SH-SY5Y (cell line): Measurements from ENCODE around the gene G6PC1.

Experiments
- GATA2 ChIP-seq: IDR thresholded peaks from 2 replicates; pipeline ENCODE4 v1.6.1; 2011; ENCODE audit warnings: mild to moderate bottlenecking, low read depth, low read length
- GATA3 ChIP-seq: IDR thresholded peaks from 2 replicates; pipeline ENCODE4 v1.6.1; 2011; ENCODE audit warnings: low read depth, mild to moderate bottlenecking, low read length, moderate library complexity

The G6PC1 gene

DNA sequence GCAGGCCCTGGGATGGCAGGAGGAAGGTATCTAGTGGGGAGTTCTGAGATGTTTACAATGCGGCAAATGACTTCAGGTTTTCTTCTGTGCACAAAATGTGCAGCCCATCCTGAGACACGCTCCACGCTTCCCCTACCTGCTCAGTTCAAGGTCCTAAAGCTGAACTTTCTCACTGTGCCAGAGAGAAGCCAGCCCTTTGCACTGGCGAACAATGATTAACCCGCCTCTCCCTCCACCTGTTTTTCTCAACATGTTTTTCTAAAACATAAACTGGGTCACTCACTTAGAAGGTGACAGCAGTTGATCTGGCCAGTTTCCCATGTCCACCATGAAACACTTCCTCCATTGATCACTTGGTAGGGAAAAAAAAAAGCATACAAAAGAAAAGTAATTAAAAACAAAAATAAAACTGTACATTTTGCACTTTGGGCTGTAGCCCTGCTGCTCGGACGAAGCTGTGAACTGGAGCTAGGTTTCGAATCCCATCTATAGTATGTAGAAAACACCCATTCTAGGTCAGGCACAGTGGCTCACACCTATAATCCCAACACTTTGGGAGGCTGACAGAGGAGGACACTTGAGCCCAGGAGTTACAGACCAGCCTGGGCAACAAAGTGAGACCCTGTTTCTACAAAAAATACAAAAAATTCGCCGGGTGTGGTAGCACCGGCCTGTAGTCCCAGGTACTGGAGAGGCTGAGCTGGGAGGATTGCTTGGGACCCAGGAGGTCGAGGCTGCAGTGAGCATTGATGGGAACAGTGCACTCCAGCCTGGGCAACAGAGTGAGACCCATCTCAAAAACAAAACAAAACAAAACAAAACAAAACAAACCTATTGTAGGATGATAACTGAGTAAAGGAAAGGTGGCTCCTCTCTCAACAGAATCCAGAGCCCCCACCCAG, 6.1 kb upstream of the G6PC1 start:
- TF ChIP-seq GATA2, result no peak
- no peak for TF ChIP-seq GATA3

- TF ChIP-seq GATA3, result no peak
- TF ChIP-seq GATA2, result no peak
Observed at GRCh38 chr17:42895185-42895555, 5.4 kb upstream of the G6PC1 start.

DNA sequence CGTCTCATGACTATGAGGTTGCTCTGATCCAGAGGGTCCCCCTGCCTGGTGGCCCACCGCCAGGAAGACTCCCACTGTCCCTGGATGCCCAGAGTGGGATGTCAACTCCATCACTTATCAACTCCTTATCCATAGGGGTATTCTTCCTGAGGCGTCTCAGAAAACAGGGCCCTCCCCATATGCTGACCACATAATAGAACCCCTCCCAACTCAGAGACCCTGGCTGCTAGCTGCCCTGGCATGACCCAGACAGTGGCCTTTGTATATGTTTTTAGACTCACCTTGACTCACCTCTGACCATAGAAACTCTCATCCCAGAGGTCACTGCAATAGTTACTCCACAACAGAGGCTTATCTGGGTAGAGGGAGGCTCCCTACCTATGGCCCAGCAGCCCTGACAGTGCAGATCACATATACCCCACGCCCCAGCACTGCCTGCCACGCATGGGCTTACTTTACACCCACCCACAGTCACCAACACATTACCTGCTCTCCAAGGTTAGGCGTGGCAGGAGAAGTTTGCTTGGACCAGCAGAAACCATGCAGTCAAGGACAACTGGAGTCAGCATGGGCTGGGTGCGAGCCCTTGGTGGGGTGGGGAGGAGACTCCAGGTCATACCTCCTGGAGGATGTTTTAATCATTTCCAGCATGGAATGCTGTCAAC, 2.3 kb upstream of the G6PC1 start:
- TF ChIP-seq GATA3, result no peak
- no peak for TF ChIP-seq GATA2

DNA sequence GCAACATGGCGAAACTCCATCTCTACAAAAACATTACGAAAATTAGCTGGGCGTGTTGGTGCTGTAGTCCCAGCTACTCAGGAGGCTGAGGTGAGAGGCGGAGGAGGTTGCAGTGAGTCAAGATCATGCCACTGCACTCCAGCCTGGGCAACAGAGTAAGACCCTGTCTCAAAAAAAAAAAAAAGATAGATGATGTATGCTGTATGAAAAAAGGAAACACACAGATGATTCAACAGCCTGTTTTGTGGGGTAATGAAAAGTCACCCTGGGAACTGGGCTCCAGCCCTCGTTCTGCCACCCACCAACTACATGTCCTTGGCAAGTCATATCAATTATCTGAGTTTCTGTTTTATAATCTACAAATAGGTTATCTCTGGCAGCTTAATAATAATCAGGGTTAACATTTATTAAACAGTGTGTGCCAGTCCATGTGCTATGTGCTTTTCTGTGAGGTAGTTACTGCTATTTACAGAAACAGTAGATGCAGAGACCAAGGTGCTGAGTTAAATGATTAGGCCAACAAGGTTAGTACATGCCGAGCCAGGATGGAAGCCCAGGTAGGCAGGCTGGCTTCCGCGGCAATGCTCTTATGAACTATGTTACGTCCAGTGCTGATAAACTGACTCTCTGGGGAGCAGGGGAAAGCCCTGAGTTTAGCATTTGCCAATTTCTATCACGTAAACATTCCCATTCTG, 1.1 kb downstream of the G6PC1 start:
- TF ChIP-seq GATA2, result no peak
- TF ChIP-seq GATA3, result no peak

DNA sequence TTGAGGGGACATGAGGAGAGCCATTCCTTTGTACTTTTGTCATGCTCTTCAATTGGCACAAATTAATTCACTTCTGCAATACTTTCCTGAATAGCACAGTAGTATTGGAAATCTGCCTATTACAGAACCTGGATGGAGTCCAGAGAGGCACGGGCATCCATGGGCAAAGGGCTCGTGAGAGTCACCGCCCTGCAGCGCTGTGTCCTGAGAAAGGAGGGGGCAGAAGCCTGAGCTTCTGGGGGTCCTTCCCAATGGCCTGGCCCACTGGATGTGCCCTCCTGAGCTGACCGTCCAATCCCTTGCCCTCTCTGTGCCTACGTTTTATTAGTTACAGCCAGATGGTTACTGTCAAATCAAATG, 3.5 kb downstream of the G6PC1 start:
- TF ChIP-seq GATA2 (no peak), GATA3 (no peak)

DNA sequence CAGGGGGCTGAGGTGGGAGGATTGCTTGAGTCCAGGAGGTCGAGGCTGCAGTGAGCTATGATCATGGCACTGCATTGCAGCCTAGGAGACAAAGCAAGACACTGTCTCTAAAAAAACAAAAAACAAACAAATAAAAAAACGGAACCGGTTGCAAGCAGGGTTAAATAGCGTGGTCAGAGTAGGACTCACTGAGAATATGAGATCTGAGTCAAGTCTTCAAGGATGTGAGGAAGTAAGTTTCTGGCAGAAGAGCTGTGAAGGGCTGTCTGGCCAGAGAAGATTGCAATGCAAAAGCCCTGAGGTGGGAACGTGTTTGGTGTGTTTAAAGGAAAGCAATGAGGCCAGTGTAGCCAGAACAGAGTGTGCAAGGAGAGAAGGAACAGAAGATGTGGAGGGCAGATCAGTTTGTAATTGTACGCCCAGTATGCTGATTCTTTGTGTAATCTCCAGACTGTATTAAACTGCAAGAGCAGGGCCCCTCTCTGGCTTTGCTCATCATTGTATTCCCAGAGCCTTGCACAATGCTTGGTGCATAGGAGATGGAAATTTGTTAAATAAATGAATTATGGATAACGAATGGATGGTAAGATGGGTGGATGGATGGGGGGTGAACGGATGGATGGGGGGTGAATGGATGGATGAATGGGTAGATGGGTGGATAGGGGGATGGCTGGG, 6.3 kb downstream of the G6PC1 start:
- TF ChIP-seq GATA3 (no peak), GATA2 (no peak)

DNA sequence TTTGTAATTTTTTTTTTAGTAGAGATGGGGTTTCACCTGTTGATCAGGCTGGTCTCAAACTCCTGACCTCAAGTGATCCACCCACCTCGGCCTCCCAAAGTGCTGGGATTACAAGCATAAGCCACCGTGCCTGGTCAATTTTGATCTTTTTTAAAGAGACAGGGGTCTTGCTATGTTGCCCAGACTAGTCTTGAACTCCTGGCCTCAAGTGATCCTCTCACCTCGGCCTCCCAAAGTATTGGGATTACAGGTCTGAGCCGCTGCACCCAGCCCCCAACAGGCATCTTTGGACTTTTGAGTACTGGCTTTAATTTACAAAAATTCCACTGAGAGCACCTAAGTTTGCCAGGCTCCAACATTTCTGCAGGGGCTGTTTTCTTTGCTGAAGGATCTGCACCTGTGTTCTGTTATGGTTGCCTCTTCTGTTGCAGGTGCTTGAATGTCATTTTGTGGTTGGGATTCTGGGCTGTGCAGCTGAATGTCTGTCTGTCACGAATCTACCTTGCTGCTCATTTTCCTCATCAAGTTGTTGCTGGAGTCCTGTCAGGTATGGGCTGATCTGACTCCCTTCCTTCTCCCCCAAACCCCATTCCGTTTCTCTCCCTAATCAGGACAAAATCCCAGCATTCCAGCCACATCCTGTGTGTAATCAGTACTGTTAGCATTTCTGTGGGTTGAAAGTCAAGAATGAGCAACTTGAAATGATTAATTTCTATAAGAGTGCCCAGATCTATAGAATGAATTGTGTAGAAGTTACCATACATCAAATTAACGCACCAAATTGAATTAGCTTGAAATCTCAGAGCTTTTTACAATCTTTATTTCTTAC, 8.5 kb downstream of the G6PC1 start:
- no peak for TF ChIP-seq GATA3
- TF ChIP-seq GATA2, result no peak

DNA sequence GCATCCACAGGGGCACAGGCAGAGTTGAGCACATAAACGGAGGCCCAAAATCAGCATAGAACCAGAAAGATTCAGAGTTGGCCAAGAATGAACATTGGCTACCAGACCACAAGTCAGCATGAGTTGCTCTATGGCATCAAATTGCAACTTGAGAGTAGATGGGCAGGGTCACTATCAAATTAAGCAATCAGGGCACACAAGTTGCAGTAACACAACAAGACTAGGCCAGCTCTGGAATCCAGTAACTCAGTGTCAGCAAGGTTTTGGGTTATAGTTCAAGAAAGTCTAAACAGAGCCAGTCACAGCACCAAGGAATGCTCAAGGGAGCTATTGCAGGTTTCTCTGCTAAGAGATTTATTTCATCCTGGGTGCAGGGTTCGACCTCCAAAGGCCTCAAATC, 12.9 kb downstream of the G6PC1 start:
- TF ChIP-seq GATA3 (no peak), GATA2 (no peak)

DNA sequence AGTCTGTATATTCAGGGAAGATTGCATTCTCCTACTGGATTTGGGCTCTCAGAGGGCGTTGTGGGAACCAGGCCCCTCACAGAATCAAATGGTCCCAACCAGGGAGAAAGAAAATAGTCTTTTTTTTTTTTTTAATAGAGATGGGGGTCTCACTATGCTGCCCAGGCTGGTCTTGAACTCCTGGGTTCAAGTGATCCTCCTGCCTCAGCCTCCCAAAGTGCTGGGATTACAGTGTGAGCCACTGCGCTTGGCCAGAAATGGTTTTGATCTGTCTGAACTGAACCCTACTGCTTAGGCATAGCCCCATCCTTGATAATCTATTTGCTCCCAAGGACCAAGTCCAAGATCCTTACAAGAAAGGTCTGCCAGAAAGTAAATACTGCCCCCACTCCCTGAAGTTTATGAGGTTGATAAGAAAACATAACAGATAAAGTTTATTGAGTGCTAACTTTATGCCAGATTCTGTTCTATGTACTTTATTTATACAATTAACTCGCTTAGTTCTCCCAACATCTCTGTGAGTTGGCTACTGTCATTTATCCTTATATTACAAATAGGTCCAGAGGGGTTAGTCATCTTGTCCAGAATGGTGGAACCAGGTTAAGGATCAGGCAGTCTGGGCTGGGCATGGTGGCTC, 13.5 kb downstream of the G6PC1 start:
- TF ChIP-seq GATA2, result no peak
- no peak for TF ChIP-seq GATA3

- TF ChIP-seq GATA3 (no peak), GATA2 (no peak)
Observed at GRCh38 chr17:42917236-42917603, 16.6 kb downstream of the G6PC1 start.

GRCh38 chr17:42918902-42919521, 18.4 kb downstream of the G6PC1 start:
- TF ChIP-seq GATA2 (no peak), GATA3 (no peak)

DNA sequence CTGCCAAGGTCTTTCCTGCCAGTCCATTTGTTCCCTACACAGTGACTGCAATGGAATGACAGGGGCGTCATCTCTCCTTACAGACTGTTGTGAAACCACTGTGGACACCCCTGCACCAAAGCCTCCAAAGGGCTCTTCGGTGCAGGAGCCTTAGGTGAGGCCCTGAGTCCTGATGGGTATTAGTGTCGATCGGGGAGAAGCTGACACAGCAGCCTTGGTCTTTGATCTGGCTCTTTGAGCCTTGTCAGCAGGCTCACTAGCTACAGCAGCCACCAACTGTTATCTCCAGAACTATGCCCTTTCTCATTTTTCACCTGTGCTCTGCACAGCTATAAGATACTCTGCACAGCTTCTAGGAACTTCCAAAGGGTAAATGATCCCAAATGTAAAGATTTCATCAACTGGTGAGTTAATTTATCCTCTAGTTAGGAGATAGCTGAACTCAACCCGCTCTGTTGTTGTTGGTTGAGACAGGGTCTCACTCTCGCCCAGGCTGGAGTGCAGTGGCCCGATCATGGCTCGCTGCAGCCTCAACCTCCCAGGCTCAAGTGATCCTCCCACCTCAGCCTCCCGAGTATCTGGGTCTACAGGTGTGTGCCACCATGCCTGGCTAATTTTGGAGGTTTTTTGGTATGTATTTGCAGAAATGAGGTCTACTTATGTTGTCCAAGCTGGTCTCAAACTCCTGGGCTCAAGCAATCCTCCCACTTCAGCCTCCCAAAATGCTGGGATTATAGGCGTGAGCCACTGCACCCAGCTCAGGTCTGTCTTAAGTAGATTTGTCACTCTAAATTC, 19.7 kb downstream of the G6PC1 start:
- TF ChIP-seq GATA3 (no peak), GATA2 (no peak)
